Measurements from ENCODE around the gene PPP1R26. TPM values are rescaled to one million over a fixed set of nuclear protein-coding genes. Genes with fewer than 3 reads are reported as not detected.

PPP1R26 gene
- total and polyA plus RNA-seq, 2 of the 13 experiments (the other 11 are each of a cell fraction or from before 2014, with no cell fraction given) = 8.6 to 11.6 TPM

GRCh38 chr9:135512904-135513303, 33.3 kb downstream of the PPP1R26 start:
- Histone ChIP-seq H3K79me2 (ENCODE audit: insufficient read depth, low read length) (no peaks in the 10 kb centered on the region), H2AFZ (ENCODE audit: low read length) (no peak overlapping the region), H3K9me3 (ENCODE audit: low read length) (no peaks in the 10 kb centered on the region), H3K27ac (ENCODE audit: extremely low read length, insufficient read depth, low read length) (no peak overlapping the region), H3K4me1 (ENCODE audit: insufficient read depth, low read length) (no peaks in the 10 kb centered on the region), H3K4me2 (ENCODE audit: low read depth, low read length) (no peak overlapping the region), H3K4me3 (replicated peaks in 1 of 3; ENCODE audit: insufficient read depth in 1 of 3, low read depth in 2 of 3, low read length in 3 of 3) (no peak overlapping the region), H3K27me3 (ENCODE audit: control insufficient read depth in 1 of 2, insufficient read depth in 2 of 2, low read length in 2 of 2) (peaks cover 5 to 49% of the 10 kb centered on the region in 2 experiments; a peak in 4 of 5 replicates), H3K36me3 (replicated peaks in 1 of 2; ENCODE audit: control insufficient read depth in 1 of 2, insufficient read depth in 2 of 2, low read length in 2 of 2) (no peaks in the 10 kb centered on the region), H4K20me1 (ENCODE audit: insufficient read depth, low read length) (no peaks in the 10 kb centered on the region), H3K9ac (ENCODE audit: insufficient read depth, low read depth, low read length) (no peak overlapping the region)
- ChIA-PET CTCF (ENCODE audit: low intra/inter-chr PET ratio, low total read pairs) (no interaction called here), POLR2A (no interaction called here)
- WGBS (ENCODE audit: low lambda C conversion rate) = 20% methylated on average over 2 of the region's 7 CpGs
- intact Hi-C loops (cut with micrococcal nuclease; ENCODE audit: unreplicated experiment) (no loop called here), in situ Hi-C loops (cut with HindIII; ENCODE audit: extremely low pct_ligation_motif_present, low pct_unique_long_range_greater_than_20kb) (no loop called here)
- FAIRE-seq (no peak), ATAC-seq (no peak), DNase-seq (ENCODE audit: low spot score) (no peak)
- no TSS peak for BruUV-seq (replicated peaks)
- TF ChIP-seq NFATC3 (CRISPR knock-in tag; IDR thresholded peaks at IDR 0.05) (no peak), NFYC (CRISPR knock-in tag; IDR thresholded peaks at IDR 0.05) (no peak), AKAP8 (CRISPR knock-in tag; IDR thresholded peaks at IDR 0.05) (no peak), TFDP2 (CRISPR knock-in tag; IDR thresholded peaks at IDR 0.05) (no peak), DPF2 (CRISPR knock-in tag; IDR thresholded peaks at IDR 0.05; ENCODE audit: borderline replicate concordance, low read depth) (no peak), CAMTA2 (CRISPR knock-in tag; IDR thresholded peaks at IDR 0.05; ENCODE audit: borderline replicate concordance) (no peak), ZBTB20 (CRISPR knock-in tag; IDR thresholded peaks at IDR 0.05; ENCODE audit: borderline replicate concordance, low read depth) (no peak), ZNF512B (CRISPR knock-in tag; IDR thresholded peaks at IDR 0.05; ENCODE audit: borderline replicate concordance) (no peak), YEATS2 (CRISPR knock-in tag; IDR thresholded peaks at IDR 0.05; ENCODE audit: borderline replicate concordance) (no peak), HIVEP1 (CRISPR knock-in tag; IDR thresholded peaks at IDR 0.05) (no peak), POLR2AphosphoS2 (IDR thresholded peaks at IDR 0.05; ENCODE audit: low read depth, low read length) (no peak), ETS1 (CRISPR knock-in tag; IDR thresholded peaks at IDR 0.05) (no peak), TARDBP (CRISPR knock-in tag; IDR thresholded peaks at IDR 0.05) (no peak), STAT6 (CRISPR knock-in tag; IDR thresholded peaks at IDR 0.05; ENCODE audit: borderline replicate concordance) (no peak), HNF4G (IDR thresholded peaks at IDR 0.05; ENCODE audit: borderline replicate concordance, low read depth, low read length) (no peak), HNF4G (CRISPR knock-in tag; IDR thresholded peaks at IDR 0.05; ENCODE audit: borderline replicate concordance, low read depth) (no peak), KLF13 (CRISPR knock-in tag; IDR thresholded peaks at IDR 0.05) (no peak), ZNF614 (CRISPR knock-in tag; IDR thresholded peaks at IDR 0.05; ENCODE audit: borderline replicate concordance) (no peak)

Measured in HepG2 (cell line).